NK-92 treated with Interleukin-12 subunit alpha and Interleukin-12 subunit beta, amount 100 ng/mL, for 24 hours (cell line): ENCODE results near the gene MRPS34.
"Not testable (repeated sequence)": the region's sequence is repeated elsewhere in the genome, so short reads cannot be mapped to it uniquely, and the experiment has no call there.

ENCODE experiments used
- DNase-seq: peaks from one replicate; lab custom pipeline; 2025; lab: John Stamatoyannopoulos, UW

The MRPS34 gene

GRCh38 chr16:1749152-1750117, 23.5 kb downstream of the MRPS34 start:
- no peak for DNase-seq

GRCh38 chr16:1747934-1748333, 25.0 kb downstream of the MRPS34 start:
- no peak for DNase-seq

GRCh38 chr16:1746693-1747195, 26.2 kb downstream of the MRPS34 start:
- DNase-seq = no peak

GRCh38 chr16:1745900-1746692, 26.8 kb downstream of the MRPS34 start:
- DNase-seq = no peak

GRCh38 chr16:1745181-1745899, 27.6 kb downstream of the MRPS34 start:
- DNase-seq = no peak

- no peak for DNase-seq
Observed at GRCh38 chr16:1744338-1744840, 28.5 kb downstream of the MRPS34 start.

- no peak for DNase-seq
Observed at GRCh38 chr16:1743376-1744337, 29.3 kb downstream of the MRPS34 start.

GRCh38 chr16:1741553-1742165, 31.3 kb downstream of the MRPS34 start:
- no peak for DNase-seq

- DNase-seq = no peak
Observed at GRCh38 chr16:1740781-1741490, 32.0 kb downstream of the MRPS34 start.

- no peak for DNase-seq
Observed at GRCh38 chr16:1740234-1740633, 32.7 kb downstream of the MRPS34 start.

GRCh38 chr16:1734816-1735215, 38.1 kb downstream of the MRPS34 start:
- DNase-seq = no peak

GRCh38 chr16:1734123-1734522, 38.8 kb downstream of the MRPS34 start:
- DNase-seq = no peak

GRCh38 chr16:1732551-1732987, 40.4 kb downstream of the MRPS34 start:
- DNase-seq = not testable (repeated sequence)

GRCh38 chr16:1732071-1732470, 40.9 kb downstream of the MRPS34 start:
- DNase-seq = no peak

- DNase-seq = no peak
Observed at GRCh38 chr16:1731603-1732002, 41.3 kb downstream of the MRPS34 start.

GRCh38 chr16:1731073-1731472, 41.9 kb downstream of the MRPS34 start:
- DNase-seq = no peak

- DNase-seq = no peak
Observed at GRCh38 chr16:1729445-1729844, 43.5 kb downstream of the MRPS34 start.

- DNase-seq = no peak
Observed at GRCh38 chr16:1729026-1729425, 43.9 kb downstream of the MRPS34 start.
